CD14-positive monocyte (primary cell): ENCODE measurements around the gene LIPE. TPM values are rescaled to one million over a fixed set of nuclear protein-coding genes. Genes with fewer than 3 reads are reported as not detected.

Experiments
- DNase-seq, 3 donors: peaks; one replicate each; pipeline ENCODE4 v3.0.0-alpha.2; 2011 to 2022
- H2AFZ ChIP-seq: 2 replicates; pipeline ENCODE4 v1.6.0; 2012; ENCODE audit warnings: mild to moderate bottlenecking, low read depth, low read length, inconsistent platforms; ENCODE audit not compliant: insufficient read depth, poor library complexity, severe bottlenecking
- H3K27ac ChIP-seq, 2 donors: 1 replicate in 1 of 2; 2 replicates in 1 of 2; pipeline ENCODE4 v1.5.1; 2012 to 2013; ENCODE audit warnings: low read length in 2 of 2, control low read depth in 1 of 2, inconsistent platforms in 1 of 2, low read depth in 1 of 2, mild to moderate bottlenecking in 1 of 2
- H3K27me3 ChIP-seq, 2 donors: one replicate each; pipeline versions ENCODE4 v1.6.0 to v1.6.1; 2011 to 2013; ENCODE audit warnings: low read length in 2 of 2; ENCODE audit not compliant: control insufficient read depth in 2 of 2, insufficient read depth in 2 of 2
- H3K36me3 ChIP-seq, 2 donors: replicated peaks in 1 of 2; 1 replicate in 1 of 2; 2 replicates in 1 of 2; pipeline versions ENCODE4 v1.5.1 to v1.6.1; 2012 to 2013; ENCODE audit warnings: low read length in 2 of 2, control low read depth in 1 of 2, inconsistent platforms in 1 of 2, mild to moderate bottlenecking in 1 of 2; ENCODE audit not compliant: insufficient read depth in 2 of 2, control insufficient read depth in 1 of 2
- H3K4me1 ChIP-seq, 2 donors: 1 replicate in 1 of 2; 2 replicates in 1 of 2; pipeline versions ENCODE4 v1.5.1 to v1.6.1; 2012 to 2013; ENCODE audit warnings: low read length in 2 of 2, control low read depth in 1 of 2, inconsistent platforms in 1 of 2, mild to moderate bottlenecking in 1 of 2, moderate library complexity in 1 of 2; ENCODE audit not compliant: insufficient read depth in 2 of 2, control insufficient read depth in 1 of 2
- H3K4me2 ChIP-seq: replicated peaks from 2 replicates; pipeline ENCODE3; 2012; ENCODE audit warnings: low read length, moderate library complexity, mild to moderate bottlenecking; ENCODE audit not compliant: poor library complexity, severe bottlenecking; ENCODE audit errors: extremely low read depth
- H3K4me3 ChIP-seq, 3 experiments: fragments of 200-600 bp in 1 of 3; sonication (generic) in 1 of 3; replicated peaks in 1 of 3; 1 replicate in 2 of 3; 2 replicates in 1 of 3; pipeline ENCODE4 v1.5.1; 2011 to 2013; ENCODE audit warnings: low read length in 3 of 3, mild to moderate bottlenecking in 3 of 3, control low read depth in 2 of 3, low read depth in 2 of 3, inconsistent platforms in 1 of 3, moderate library complexity in 1 of 3
- H3K79me2 ChIP-seq: 2 replicates; pipeline ENCODE4 v1.6.0; 2012; ENCODE audit warnings: mild to moderate bottlenecking, control low read depth, inconsistent platforms, low read length, moderate library complexity; ENCODE audit not compliant: insufficient read depth
- H3K9ac ChIP-seq: 2 replicates; pipeline ENCODE4 v1.6.0; 2017; ENCODE audit warnings: low read length, mild to moderate bottlenecking; ENCODE audit not compliant: insufficient read depth, poor library complexity, severe bottlenecking
- H3K9me3 ChIP-seq, 2 donors: replicated peaks in 1 of 2; 1 replicate in 1 of 2; 2 replicates in 1 of 2; pipeline versions ENCODE4 v1.5.1 to v1.6.1; 2012 to 2013; ENCODE audit warnings: low read length in 2 of 2, control low read depth in 1 of 2; ENCODE audit not compliant: control insufficient read depth in 1 of 2, insufficient read depth in 1 of 2
- H4K20me1 ChIP-seq: 2 replicates; pipeline ENCODE4 v1.6.0; 2012; ENCODE audit warnings: mild to moderate bottlenecking, low read length, control low read depth, moderate library complexity; ENCODE audit not compliant: insufficient read depth
- H3K27ac Mint-ChIP-seq, 7 donors: one replicate each; pipeline ENCODE4 v1.8.0; 2020; ENCODE audit warnings: mild to moderate bottlenecking in 7 of 7, mixed read lengths in 7 of 7, moderate library complexity in 6 of 7, inconsistent platforms in 2 of 7
- H3K27me3 Mint-ChIP-seq, 3 donors: one replicate each; pipeline ENCODE4 v1.8.0; 2021 to 2022; ENCODE audit warnings: low read depth in 3 of 3, mild to moderate bottlenecking in 3 of 3, mixed read lengths in 3 of 3, moderate library complexity in 3 of 3, inconsistent platforms in 1 of 3
- H3K36me3 Mint-ChIP-seq, 2 donors: one replicate each; pipeline ENCODE4 v1.8.0; 2020; ENCODE audit warnings: mixed read lengths in 2 of 2, inconsistent platforms in 1 of 2, mild to moderate bottlenecking in 1 of 2
- H3K4me1 Mint-ChIP-seq: one replicate; pipeline ENCODE4 v1.8.0; 2020; ENCODE audit warnings: mild to moderate bottlenecking, mixed read lengths
- H3K4me3 Mint-ChIP-seq, 2 donors: one replicate each; pipeline ENCODE4 v1.8.0; 2020; ENCODE audit warnings: mild to moderate bottlenecking in 2 of 2, mixed read lengths in 2 of 2, moderate library complexity in 1 of 2
- H3K9me3 Mint-ChIP-seq, 7 donors: one replicate each; pipeline ENCODE4 v1.8.0; 2020 to 2022; ENCODE audit warnings: mixed read lengths in 7 of 7, mild to moderate bottlenecking in 6 of 7, moderate library complexity in 6 of 7, inconsistent platforms in 2 of 7
- CTCF ChIP-seq: fragments of 200-600 bp; IDR thresholded peaks from one replicate; pipeline ENCODE4 v1.8.0; 2022; ENCODE audit warnings: antibody characterized with exemption, mild to moderate bottlenecking
- WGBS: methylation state at CpG from one replicate; pipeline ENCODE4 v1.1.5; 2013; ENCODE audit warnings: missing lambda C conversion rate; ENCODE audit not compliant: insufficient coverage; 5-methylcytosine and 5-hydroxymethylcytosine counted together
- intact Hi-C, 2 donors: fragments of 100-400 bp; cut with micrococcal nuclease; formaldehyde crosslinking; loops; one replicate each; pipeline versions ENCODE4 v1.15.0 to v1.15.1; 2023
- polyA plus RNA-seq, 3 donors: library from polyadenylated mRNA; depleted of rRNA in 1 of 3; unstranded in 2 of 3; stranded (reverse) in 1 of 3; fragments of 300-500 nt in 2 of 3; fragments of >200 nt in 1 of 3; fragmentation: Illumina TruSeq in 2 of 3; gene quantifications; 1 replicate in 2 of 3; 2 replicates in 1 of 3; pipeline ENCODE4 v1.2.3, GENCODE V29; 2012 to 2021

Gene LIPE
- polyA plus RNA-seq, 3 donors: 0.31 TPM; not detected in 2

- intact Hi-C loops: no loop called here
- Histone ChIP-seq H3K9me3 (peaks cover 8 to 9% of the 10 kb centered on the region in 2 donors), H3K79me2 (no peaks in the 10 kb centered on the region), H3K27ac (peak overlapping the region in 1 of 2 donors; percentile 69), H3K9ac (no peak overlapping the region), H3K27me3 (no peaks in the 10 kb centered on the region), H2AFZ (peak overlapping the region; percentile 65), H3K4me1 (peaks cover 14 to 18% of the 10 kb centered on the region in 2 donors), H4K20me1 (no peaks in the 10 kb centered on the region), H3K36me3 (no peaks in the 10 kb centered on the region), H3K4me3 (no peak overlapping the region), H3K4me2 (no peak overlapping the region)
- Mint-ChIP-seq H3K9me3 (peaks cover 9 to 14% (median 10%) of the 10 kb centered on the region in 7 donors), H3K4me3 (no peak overlapping the region), H3K36me3 (peaks cover 14 to 18% of the 10 kb centered on the region in 2 donors), H3K27ac (peak overlapping the region in 5 of 7 donors; percentile 73 to 85 (median 76)), H3K4me1 (peaks cover 14% of the 10 kb centered on the region), H3K27me3 (peaks cover 0 to 1% (median 0%) of the 10 kb centered on the region in 3 donors)
- no peak for DNase-seq
- 98% methylated on average over 12 of the region's 13 CpGs for WGBS
- TF ChIP-seq CTCF: no peak
Measured at GRCh38 chr19:42362891-42363440, 64.2 kb downstream of the LIPE start.

GRCh38 chr19:42362342-42362741, 64.8 kb downstream of the LIPE start:
- H3K9me3 ChIP-seq: peaks cover 8 to 9% of the 10 kb centered on the region in 2 donors
- H3K4me3 ChIP-seq: no peak overlapping the region
- H3K79me2 ChIP-seq: no peaks in the 10 kb centered on the region
- H3K27ac Mint-ChIP-seq: no peak overlapping the region
- peaks cover 8 to 12% (median 10%) of the 10 kb centered on the region in 7 donors for H3K9me3 Mint-ChIP-seq
- peaks cover 14 to 18% of the 10 kb centered on the region in 2 donors for H3K4me1 ChIP-seq
- H3K27me3 Mint-ChIP-seq: peaks cover 0 to 1% (median 0%) of the 10 kb centered on the region in 3 donors
- WGBS: 97% methylated on average over 14 of the region's 14 CpGs
- intact Hi-C loops: no loop called here
- no peak overlapping the region for H3K4me3 Mint-ChIP-seq
- no peaks in the 10 kb centered on the region for H3K27me3 ChIP-seq
- H4K20me1 ChIP-seq: no peaks in the 10 kb centered on the region
- no peak overlapping the region for H2AFZ ChIP-seq
- H3K36me3 Mint-ChIP-seq: peaks cover 15 to 18% of the 10 kb centered on the region in 2 donors
- peaks cover 0 to under 1% of the 10 kb centered on the region in 2 donors for H3K36me3 ChIP-seq
- H3K4me1 Mint-ChIP-seq: peaks cover 14% of the 10 kb centered on the region
- DNase-seq: no peak
- no peak overlapping the region for H3K9ac ChIP-seq
- no peak overlapping the region for H3K4me2 ChIP-seq
- H3K27ac ChIP-seq: no peak overlapping the region
- no peak for TF ChIP-seq CTCF
